Activated T-cell treated with anti-CD3 and anti-CD28 coated beads, Interleukin-2, amount 50 U/mL, for 24 hours (primary cell): ENCODE data around the gene FLYWCH2.
A peak's percentile ranks its signal among the peaks of the same experiment; 100 is the strongest.

Experiments used
- DNase-seq: peaks from one replicate; pipeline ENCODE4 v3.0.0-alpha.2; 2020
- H3K27ac Mint-ChIP-seq: 2 replicates; pipeline ENCODE4 v1.8.0; 2020; ENCODE audit warnings: mild to moderate bottlenecking, mixed read lengths
- H3K27me3 Mint-ChIP-seq: 2 replicates; pipeline ENCODE4 v1.8.0; 2020; ENCODE audit warnings: mixed read lengths
- H3K36me3 Mint-ChIP-seq: 2 replicates; pipeline ENCODE4 v1.8.0; 2020; ENCODE audit warnings: low read depth, mixed read lengths
- H3K4me1 Mint-ChIP-seq: 2 replicates; pipeline ENCODE4 v1.8.0; 2020; ENCODE audit warnings: low read depth, mixed read lengths
- H3K4me3 Mint-ChIP-seq: 2 replicates; pipeline ENCODE4 v1.8.0; 2020; ENCODE audit warnings: mild to moderate bottlenecking, moderate library complexity, mixed read lengths
- H3K9me3 Mint-ChIP-seq: 2 replicates; pipeline ENCODE4 v1.8.0; 2020; ENCODE audit warnings: mixed read lengths

Gene FLYWCH2

GRCh38 chr16:2859686-2860265, 23.2 kb upstream of the FLYWCH2 start:
- Mint-ChIP-seq H3K36me3 (no peaks in the 10 kb centered on the region), H3K27ac (no peak overlapping the region), H3K27me3 (peaks cover 21% of the 10 kb centered on the region), H3K4me3 (no peak overlapping the region), H3K4me1 (peaks cover 7% of the 10 kb centered on the region), H3K9me3 (peaks cover under 1% of the 10 kb centered on the region)
- no peak for DNase-seq

- peaks cover 7% of the 10 kb centered on the region for H3K4me1 Mint-ChIP-seq
- DNase-seq = no peak
- no peaks in the 10 kb centered on the region for H3K9me3 Mint-ChIP-seq
- H3K27me3 Mint-ChIP-seq = peaks cover 21% of the 10 kb centered on the region
- no peaks in the 10 kb centered on the region for H3K36me3 Mint-ChIP-seq
- no peak overlapping the region for H3K27ac Mint-ChIP-seq
- no peak overlapping the region for H3K4me3 Mint-ChIP-seq
Observed at GRCh38 chr16:2860826-2861567, 22.0 kb upstream of the FLYWCH2 start.

- peaks cover 16% of the 10 kb centered on the region for H3K4me1 Mint-ChIP-seq
- H3K36me3 Mint-ChIP-seq = peaks cover 3% of the 10 kb centered on the region
- no peaks in the 10 kb centered on the region for H3K9me3 Mint-ChIP-seq
- no peak for DNase-seq
- H3K4me3 Mint-ChIP-seq = no peak overlapping the region
- peaks cover 6% of the 10 kb centered on the region for H3K27me3 Mint-ChIP-seq
- no peak overlapping the region for H3K27ac Mint-ChIP-seq
Observed at GRCh38 chr16:2865651-2866050, 17.4 kb upstream of the FLYWCH2 start.

- no peak for DNase-seq
- H3K27me3 Mint-ChIP-seq = peaks cover 2% of the 10 kb centered on the region
- no peak overlapping the region for H3K27ac Mint-ChIP-seq
- H3K36me3 Mint-ChIP-seq = peaks cover 3% of the 10 kb centered on the region
- H3K4me1 Mint-ChIP-seq = peaks cover 16% of the 10 kb centered on the region
- peak overlapping the region; percentile 24 for H3K4me3 Mint-ChIP-seq
- H3K9me3 Mint-ChIP-seq = no peaks in the 10 kb centered on the region
Observed at GRCh38 chr16:2866431-2866830, 16.6 kb upstream of the FLYWCH2 start.

- H3K4me1 Mint-ChIP-seq = peaks cover 16% of the 10 kb centered on the region
- H3K27me3 Mint-ChIP-seq = no peaks in the 10 kb centered on the region
- H3K4me3 Mint-ChIP-seq = peak overlapping the region; percentile 91
- no peaks in the 10 kb centered on the region for H3K9me3 Mint-ChIP-seq
- DNase-seq = no peak
- peak overlapping the region; percentile 95 for H3K27ac Mint-ChIP-seq
- peaks cover 3% of the 10 kb centered on the region for H3K36me3 Mint-ChIP-seq
Observed at GRCh38 chr16:2867661-2867986, 15.4 kb upstream of the FLYWCH2 start.

GRCh38 chr16:2867987-2868789, 14.8 kb upstream of the FLYWCH2 start:
- Mint-ChIP-seq H3K27me3 (no peaks in the 10 kb centered on the region), H3K36me3 (peaks cover 3% of the 10 kb centered on the region), H3K27ac (peak overlapping the region; percentile 95), H3K9me3 (no peaks in the 10 kb centered on the region), H3K4me1 (peaks cover 16% of the 10 kb centered on the region), H3K4me3 (peak overlapping the region; percentile 91)
- peak; percentile 98 for DNase-seq

GRCh38 chr16:2871926-2872325, 11.1 kb upstream of the FLYWCH2 start:
- Mint-ChIP-seq H3K4me1 (peaks cover 12% of the 10 kb centered on the region), H3K9me3 (no peaks in the 10 kb centered on the region), H3K36me3 (peaks cover 3% of the 10 kb centered on the region), H3K27me3 (no peaks in the 10 kb centered on the region), H3K27ac (no peak overlapping the region), H3K4me3 (no peak overlapping the region)
- DNase-seq = no peak

- Mint-ChIP-seq H3K27ac (no peak overlapping the region), H3K9me3 (no peaks in the 10 kb centered on the region), H3K4me3 (no peak overlapping the region), H3K27me3 (no peaks in the 10 kb centered on the region), H3K4me1 (peaks cover 2% of the 10 kb centered on the region), H3K36me3 (no peaks in the 10 kb centered on the region)
- DNase-seq = no peak
Observed at GRCh38 chr16:2874032-2874911, 8.7 kb upstream of the FLYWCH2 start.

GRCh38 chr16:2874912-2875362, 8.1 kb upstream of the FLYWCH2 start:
- H3K4me3 Mint-ChIP-seq = no peak overlapping the region
- H3K36me3 Mint-ChIP-seq = no peaks in the 10 kb centered on the region
- no peak overlapping the region for H3K27ac Mint-ChIP-seq
- H3K9me3 Mint-ChIP-seq = no peaks in the 10 kb centered on the region
- H3K4me1 Mint-ChIP-seq = peaks cover 2% of the 10 kb centered on the region
- DNase-seq = peak; percentile 77
- no peaks in the 10 kb centered on the region for H3K27me3 Mint-ChIP-seq

- Mint-ChIP-seq H3K4me3 (no peak overlapping the region), H3K36me3 (peaks cover 3% of the 10 kb centered on the region)
- DNase-seq = no peak
Observed at GRCh38 chr16:2879854-2880508, 3.0 kb upstream of the FLYWCH2 start.

GRCh38 chr16:2881783-2882649, 999 bp upstream of the FLYWCH2 start:
- peak overlapping the region; percentile 84 for H3K4me3 Mint-ChIP-seq
- H3K36me3 Mint-ChIP-seq = peaks cover 3% of the 10 kb centered on the region
- H3K27ac Mint-ChIP-seq = peak overlapping the region; percentile 97
- H3K4me1 Mint-ChIP-seq = peaks cover 23% of the 10 kb centered on the region
- H3K27me3 Mint-ChIP-seq = no peaks in the 10 kb centered on the region
- DNase-seq = no peak
- H3K9me3 Mint-ChIP-seq = no peaks in the 10 kb centered on the region

More at GRCh38 chr16:2879854-2880508, 3.0 kb upstream of the FLYWCH2 start:
- Mint-ChIP-seq H3K27me3 (no peaks in the 10 kb centered on the region), H3K4me1 (peaks cover 17% of the 10 kb centered on the region), H3K9me3 (no peaks in the 10 kb centered on the region), H3K27ac (no peak overlapping the region)

- H3K36me3 Mint-ChIP-seq = peaks cover 3% of the 10 kb centered on the region
- H3K4me3 Mint-ChIP-seq = peak overlapping the region; percentile 84
- peak overlapping the region; percentile 75 for H3K27ac Mint-ChIP-seq
- no peak for DNase-seq
- H3K4me1 Mint-ChIP-seq = peaks cover 23% of the 10 kb centered on the region
- H3K9me3 Mint-ChIP-seq = no peaks in the 10 kb centered on the region
- no peaks in the 10 kb centered on the region for H3K27me3 Mint-ChIP-seq
Observed at GRCh38 chr16:2883458-2883908, 468 bp downstream of the FLYWCH2 start.

GRCh38 chr16:2884041-2884451, 1.0 kb downstream of the FLYWCH2 start:
- Mint-ChIP-seq H3K36me3 (peaks cover 3% of the 10 kb centered on the region), H3K27ac (peak overlapping the region; percentile 75), H3K9me3 (no peaks in the 10 kb centered on the region), H3K27me3 (no peaks in the 10 kb centered on the region), H3K4me1 (peaks cover 23% of the 10 kb centered on the region), H3K4me3 (peak overlapping the region; percentile 84)
- no peak for DNase-seq
